SIG-M5 (cell line): ENCODE measurements around the gene SRPRA.
"Not testable (repeated sequence)": the region's sequence is repeated elsewhere in the genome, so short reads cannot be mapped to it uniquely, and the experiment has no call there.

ENCODE experiments used
- DNase-seq: peaks from one replicate; lab custom pipeline; 2025; lab: John Stamatoyannopoulos, UW

Gene SRPRA

DNA sequence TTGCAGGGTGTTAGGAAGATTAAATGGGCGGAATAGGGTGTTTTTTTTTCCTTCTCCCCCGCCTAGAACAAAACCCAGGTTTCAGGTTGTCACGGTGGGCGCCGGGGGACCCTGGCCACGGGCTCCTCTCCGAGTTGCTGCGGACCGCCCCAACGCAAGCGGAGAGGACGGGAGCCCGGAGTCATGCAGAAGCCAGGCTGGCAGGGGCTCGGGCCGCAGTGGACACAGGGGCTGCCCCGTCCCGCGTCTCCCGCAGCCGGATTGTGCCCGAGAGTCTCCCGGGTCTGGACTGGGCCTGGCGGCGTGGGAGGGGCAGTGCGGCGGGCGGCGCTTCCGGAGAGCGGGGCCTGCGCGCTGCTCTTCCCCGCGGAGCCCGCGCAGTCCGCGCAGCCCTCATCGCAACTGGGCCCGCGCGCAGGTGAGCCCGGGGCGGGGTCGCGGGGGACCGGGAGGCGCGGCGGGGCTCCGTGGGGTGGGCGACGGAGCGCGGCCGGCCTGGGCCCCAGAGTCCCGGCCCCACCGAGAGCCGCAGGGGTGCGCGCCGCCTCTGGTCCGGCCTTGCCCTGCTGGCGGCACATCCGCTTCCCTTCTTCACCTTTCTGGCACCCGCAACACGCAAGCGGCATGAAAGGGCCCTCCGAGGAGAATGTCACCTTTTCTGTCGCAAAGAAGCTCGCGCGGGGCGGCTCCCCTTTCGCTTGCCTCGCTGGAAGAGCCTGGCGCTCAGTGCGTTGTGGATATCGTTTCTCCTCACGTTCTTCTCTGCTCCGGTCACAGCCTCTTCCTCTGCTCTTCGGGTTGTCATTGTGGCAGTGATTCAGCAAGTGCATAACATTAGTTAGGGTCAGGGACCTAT, 14.3 kb upstream of the SRPRA start, which contains the start of gene TIRAP:
Gene TIRAP (plus strand): TSS at position 358 of the 856 bp plus-strand sequence. CDS start 7,802 bp downstream, outside the sequence.
- DNase-seq: no peak

DNA sequence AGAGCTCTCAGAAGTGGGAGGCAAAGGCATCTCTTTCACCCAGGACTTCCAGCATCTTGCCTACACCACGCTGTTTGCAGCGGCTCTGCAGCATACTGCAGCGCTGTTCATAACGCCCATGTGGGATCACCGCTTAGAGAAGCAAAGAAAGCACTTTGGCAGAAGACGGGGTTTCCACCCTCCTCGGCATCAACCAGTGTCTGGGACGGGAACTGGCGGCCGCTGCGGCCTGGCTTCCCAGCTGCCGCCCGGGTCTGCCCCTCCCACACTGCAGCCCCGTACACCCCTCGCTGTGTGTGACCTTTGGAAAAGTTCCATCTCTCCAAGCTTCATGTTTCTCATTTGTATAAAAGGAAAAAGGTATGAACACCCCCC, 13.7 kb upstream of the SRPRA start:
- DNase-seq: no peak

DNA sequence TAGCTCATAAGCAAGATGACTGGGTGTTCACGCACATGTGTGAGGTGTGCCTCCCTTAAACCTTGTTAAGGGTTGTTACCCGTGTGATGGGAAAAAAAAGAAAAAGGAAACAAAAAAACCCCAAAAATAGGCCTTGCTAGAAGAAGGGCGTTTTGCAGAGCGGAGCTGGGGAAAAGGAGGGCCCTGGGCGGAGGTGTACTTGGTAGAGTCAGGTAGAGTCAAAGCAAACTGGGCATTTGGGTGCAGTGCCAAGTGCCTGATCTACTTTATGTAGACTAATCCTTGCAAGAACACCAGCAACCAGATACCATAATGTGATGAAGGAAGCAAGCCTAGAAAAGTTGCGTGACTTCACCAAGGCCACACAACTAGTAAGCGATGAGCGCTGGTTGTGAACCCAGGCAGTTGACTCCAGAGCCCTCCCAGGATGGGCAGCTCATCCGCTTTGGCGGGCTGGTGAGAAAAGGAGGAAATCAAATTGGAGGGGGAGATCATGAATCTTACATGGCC, 13.0 kb upstream of the SRPRA start:
- DNase-seq: no peak

DNA sequence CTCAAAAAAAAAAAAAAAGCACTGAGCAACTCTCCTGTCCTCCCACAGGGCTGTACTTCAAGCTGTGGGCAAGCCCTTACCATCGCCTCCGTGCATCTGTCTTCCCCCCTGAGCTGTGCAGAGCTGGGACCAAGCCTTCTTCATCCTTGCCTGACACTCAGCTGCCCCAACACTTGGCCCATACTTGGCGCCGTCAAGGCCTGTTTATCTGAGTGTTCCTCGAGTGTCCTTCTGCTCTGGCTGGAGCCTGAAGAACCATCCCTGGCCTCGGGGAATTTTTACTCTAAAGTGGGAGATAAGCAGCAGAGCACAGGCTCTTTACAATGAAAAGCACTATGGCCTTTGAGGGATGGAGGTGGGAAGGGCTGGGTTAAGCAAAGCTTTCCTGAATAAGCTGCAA, 12.6 kb upstream of the SRPRA start:
- no peak for DNase-seq

DNA sequence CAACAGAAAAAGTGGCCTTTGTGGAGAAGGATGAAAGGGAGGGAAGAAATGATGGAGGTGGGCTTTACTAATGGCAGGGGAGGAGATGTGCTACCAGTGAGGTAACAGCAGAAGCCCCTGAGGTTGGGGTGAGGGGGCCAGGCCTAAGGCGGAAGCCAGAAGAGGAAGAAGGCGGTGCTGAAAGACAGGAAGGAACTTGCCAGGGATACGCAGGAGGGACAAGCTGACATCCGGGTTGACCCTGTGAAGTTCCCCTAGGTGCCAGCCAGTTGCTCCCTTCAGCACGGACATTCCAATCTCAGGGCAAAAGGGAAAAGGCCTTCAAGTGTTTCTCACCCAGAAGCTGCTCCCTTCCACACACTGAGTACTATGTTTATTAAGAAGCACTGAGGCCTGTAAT, 11.9 kb upstream of the SRPRA start:
- no peak for DNase-seq

DNA sequence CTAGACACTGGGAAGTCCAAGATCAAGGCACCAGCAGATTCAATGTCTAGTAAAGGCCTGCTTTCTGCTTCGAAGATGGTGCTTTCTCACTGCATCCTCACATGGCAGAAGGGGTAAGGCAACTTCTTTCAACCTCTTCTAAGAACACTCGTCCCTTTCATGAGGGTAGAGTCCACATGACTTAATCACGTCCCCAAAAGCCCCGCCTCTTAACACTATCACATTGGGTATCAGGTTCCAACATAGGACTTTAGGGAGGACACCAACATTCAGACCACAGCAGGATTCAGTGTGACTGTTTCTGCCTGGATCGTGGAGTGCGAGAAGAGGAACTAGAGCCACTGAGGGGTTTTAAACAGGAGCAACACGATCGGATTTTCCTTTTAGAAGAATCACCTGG, 10.5 kb upstream of the SRPRA start:
- DNase-seq: no peak

DNA sequence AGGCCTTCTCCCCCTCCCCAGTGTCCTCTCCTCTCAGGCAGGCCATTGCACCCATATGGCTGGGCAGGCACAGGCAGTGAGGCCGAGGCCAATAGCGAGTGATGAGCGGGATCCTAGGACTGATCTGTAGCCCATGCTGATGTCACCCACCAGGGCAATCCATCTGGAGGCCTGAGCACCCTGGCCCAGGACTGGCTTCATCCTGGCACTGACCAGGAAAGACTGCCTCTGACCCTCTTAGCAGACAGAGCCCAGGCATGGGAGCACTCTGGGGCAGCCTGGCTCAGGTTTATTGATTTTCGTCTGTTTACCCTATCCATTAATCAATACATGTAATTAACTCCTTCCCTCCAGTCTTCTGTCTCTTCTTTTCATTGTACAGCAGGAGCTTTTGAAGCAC, 9.1 kb upstream of the SRPRA start:
- DNase-seq: no peak

DNA sequence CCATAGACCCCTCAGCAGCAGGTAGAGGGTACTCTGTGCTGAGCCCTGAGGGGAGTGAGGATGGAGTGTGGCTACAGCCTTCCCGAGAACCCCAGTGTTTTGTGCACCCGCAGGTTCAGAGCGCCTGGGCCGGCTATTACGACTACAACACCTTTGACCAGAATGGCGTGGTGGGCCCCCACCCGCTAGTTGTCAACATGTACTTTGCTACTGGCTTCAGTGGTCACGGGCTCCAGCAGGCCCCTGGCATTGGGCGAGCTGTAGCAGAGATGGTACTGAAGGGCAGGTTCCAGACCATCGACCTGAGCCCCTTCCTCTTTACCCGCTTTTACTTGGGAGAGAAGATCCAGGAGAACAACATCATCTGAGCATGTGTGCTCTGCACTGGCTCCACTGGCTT, 8.6 kb upstream of the SRPRA start:
- DNase-seq: no peak

DNA sequence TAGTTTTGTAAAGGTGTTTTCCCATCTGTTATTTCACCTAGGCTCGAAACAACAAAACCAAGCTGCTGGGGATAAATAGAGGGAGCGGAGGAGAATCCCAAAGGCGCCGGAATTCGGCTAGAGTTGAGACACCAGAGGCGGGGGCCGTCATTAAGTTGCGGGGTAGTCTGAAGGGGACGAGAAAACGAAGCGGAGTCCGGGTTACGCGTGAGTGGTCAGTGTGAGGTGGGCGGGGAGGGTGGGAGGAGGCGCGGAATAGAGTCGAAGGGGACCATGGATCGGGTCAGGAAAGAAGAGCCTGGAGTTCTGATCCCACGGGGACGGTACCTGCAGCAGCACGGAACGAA, 361 bp downstream of the SRPRA start:
- no peak for DNase-seq

DNA sequence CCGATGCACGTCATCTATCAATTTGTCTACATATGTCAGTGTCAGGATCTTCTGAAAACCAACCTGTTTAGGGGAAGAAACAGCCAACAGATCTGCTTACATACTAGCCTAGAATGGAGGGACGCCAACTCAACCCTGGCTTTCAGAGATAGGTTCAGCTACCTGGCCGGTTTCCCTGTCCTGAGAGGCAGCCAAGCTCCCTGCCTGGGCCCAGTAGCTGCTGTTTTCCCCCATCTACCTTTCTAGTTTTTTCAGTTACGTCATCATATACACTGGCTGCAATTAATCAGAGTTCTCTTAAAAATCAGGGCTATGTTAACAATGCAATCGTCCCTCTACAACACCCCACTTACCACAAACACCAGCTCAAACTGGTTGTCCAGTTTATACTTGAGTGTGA, 1.0 kb downstream of the SRPRA start:
- DNase-seq: no peak

DNA sequence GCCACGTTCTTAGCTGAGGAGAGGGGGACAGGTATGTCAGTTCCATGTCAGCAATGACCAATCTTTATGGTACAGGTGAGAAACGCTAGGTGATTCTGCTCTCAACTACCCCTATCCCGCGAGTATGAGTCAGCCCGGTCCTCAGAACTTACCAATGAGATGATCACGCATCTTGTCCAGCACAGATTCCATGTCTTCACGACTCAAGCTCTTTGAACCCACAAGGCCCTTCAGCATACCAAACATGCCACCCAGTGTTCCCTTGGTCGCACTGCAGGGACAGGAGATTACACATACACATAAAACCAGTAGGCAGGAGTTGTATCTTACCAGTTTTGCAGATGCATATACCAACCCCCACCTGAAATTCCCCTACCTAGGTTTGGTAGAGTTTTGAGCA, 2.9 kb downstream of the SRPRA start:
- DNase-seq: no peak

DNA sequence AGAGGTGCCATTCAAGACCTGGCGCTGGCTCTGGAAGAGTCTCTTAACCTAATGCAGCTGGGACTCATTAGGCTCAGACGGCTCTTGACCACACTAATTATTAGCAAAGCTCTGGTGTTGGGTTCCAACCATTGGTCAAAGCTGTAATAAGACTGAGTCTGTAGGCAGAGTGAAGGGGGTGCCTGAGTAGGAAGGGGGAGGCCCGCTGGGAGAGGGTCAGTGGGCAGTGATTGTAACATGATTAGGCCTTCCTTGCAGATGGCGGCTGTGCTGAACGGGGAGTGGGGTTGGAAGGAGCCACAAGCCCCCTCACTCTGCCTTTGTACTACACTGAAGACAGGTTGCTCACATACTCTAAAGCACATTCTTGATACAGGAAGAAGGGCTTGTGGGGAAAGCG, 5.2 kb downstream of the SRPRA start:
- no peak for DNase-seq

DNA sequence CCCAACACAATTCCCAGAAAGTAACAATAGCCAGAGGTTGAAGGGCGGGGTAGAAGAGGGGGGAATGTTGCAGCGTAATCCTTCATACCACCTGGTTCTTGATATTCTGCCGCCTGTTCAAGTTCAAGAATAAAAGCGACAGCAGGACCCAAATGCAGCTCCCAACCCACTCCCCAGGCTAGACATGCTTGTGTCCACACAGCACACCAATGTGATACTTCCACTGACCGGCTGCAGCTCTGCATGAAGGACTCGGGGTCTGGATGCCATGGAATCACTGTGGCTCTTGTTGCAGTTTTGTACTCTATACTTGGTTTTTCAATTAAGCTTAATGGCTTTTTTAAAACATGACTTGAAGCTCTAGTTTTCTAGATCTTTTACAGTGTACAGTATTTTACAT, 6.5 kb downstream of the SRPRA start:
- no peak for DNase-seq

DNA sequence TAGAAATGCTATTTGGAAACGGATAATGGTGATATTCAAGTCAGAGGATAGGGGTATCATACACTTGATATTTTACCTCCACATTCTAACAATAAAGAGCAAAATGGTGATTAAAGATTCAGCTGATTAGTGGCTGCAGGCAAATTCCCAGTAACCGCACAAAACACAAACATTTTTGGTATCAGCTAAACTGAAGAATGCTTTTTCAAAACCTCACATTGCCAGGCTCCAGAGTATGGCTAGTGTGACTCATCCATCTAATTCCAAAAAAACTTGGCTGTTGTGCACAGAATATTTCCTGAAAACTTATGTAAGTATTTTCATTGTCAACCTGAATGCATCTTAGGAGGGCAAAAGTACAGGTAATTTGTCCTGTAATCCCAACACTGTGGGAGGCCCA, 10.9 kb downstream of the SRPRA start:
- no peak for DNase-seq

DNA sequence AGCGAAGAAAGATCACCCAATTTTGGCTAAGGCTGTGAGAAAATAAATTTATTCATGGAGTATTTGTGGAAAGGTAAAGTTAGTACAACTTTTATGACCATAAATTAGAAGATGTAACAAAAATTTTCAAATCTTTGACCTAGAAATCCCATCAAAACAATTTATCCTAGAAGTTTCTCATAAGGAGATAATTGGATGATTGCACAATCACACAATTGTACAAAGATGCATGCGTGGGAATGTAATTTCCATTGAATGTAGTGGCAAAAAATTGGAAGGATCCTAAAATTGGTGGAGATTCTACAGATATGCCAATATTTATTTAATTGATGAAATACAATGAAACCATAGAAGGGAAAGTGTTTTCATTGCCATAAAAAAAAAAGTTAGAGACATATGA, 11.6 kb downstream of the SRPRA start:
- DNase-seq: no peak

DNA sequence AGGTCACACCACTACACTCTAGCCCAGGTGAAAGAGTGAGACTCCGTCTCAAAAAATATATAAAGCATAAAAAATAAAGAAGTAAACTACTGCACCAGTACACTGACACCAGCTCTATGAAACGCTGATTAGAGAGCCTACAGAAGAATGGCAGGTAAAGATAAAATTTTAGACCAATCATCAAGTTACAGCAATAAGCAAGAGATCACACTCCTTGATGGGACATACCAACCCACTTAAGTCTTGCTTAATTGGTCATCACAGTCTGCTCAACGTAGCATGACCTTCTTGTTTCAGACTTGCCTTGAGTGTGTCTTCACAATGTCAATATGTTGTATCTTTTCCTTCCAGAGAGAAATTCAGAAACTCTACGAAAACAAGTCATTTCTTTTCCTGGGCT, 12.5 kb downstream of the SRPRA start:
- no peak for DNase-seq

DNA sequence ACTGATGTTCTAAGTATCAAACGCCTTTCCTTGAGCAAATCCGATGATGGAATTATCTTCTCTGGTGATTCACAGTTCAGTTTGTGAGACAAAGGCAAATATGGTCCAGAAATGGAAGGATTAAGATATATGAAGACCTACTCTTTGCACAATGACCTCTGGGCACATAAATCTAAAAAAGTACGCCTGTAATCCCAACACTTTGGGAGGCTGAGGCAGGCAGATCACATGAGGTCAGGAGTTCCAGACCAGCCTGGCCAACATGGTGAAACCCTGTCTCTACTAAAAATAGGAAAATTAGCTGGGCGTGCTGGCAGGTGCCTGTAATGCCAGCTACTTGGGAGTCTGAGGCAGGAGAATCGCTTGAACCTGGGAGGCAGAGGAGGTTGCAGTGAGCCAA, 13.2 kb downstream of the SRPRA start:
- not testable (repeated sequence) for DNase-seq

DNA sequence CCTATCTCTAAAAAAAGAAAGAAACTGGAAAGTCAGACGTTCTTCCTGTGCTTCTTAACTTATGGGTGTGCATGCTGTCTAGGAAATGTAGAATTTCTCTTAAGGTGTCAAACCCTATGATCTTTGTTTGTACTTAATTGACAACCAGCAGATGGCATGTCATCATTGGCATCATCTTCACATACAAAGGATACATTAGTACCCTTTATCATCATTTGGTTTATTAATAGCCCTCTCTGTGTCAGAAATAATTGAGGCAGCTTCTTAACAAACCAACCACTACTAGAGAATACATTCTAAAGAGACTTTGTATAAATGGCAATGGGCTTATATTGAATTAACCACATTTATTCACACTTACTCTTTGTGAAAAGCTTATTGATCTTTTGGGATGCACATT, 13.9 kb downstream of the SRPRA start:
- DNase-seq: no peak

DNA sequence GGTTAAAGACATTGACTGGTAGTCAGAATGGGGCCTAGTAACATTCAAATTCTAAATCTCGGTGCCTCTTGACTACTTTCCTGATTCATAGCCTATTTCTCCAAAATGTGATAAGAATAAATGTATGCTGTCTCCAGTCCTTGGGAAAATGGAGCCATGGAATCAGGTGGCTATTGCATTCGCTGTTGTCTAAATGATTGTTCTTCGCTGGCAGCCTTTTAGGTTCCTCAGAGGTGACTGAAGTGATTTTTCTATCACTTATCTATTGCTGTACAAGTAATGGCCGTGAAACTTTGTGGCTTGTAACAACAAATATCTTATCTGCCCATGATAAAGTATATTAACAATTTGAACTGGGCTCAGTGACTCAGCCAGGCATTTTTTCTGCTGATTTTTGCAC, 15.4 kb downstream of the SRPRA start:
- no peak for DNase-seq

DNA sequence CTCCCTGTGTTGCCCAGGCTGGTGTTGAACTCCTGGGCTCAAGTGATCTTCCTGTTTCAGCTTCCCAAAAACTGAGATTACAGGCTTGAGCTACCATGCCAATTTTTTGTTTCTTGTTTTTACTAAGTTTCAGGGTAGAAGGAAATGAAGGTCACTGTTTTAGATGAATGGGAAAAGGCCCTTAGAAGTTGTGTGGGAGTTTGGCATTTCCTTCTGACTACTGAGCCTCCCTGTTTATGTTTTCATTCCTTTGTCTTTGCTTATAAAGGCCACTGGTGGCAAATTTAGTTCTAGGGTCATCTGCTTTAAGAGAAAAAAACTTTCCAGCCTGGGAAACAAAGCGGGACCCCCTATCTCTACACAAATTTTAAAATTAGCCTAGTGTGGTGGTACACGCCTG, 22.1 kb downstream of the SRPRA start:
- no peak for DNase-seq

DNA sequence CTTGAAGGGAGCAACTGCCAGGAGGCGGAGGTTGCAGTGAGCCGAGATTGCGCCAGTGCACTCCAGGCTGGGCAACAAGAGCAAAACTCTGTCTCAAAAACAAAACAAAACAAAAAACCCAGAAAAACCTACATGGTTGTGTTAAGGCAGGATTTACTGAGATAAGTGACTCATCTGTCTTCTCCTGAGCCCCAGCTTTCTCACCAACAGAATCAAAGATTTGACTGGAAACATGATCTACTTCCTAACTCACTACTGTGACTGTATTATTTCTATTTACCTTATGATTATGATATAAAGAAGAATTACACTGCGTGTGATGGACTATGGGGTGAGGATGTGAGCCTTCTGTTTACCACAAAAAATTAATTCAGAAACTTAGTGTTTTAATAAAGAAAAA, 35.3 kb downstream of the SRPRA start:
- no peak for DNase-seq

DNA sequence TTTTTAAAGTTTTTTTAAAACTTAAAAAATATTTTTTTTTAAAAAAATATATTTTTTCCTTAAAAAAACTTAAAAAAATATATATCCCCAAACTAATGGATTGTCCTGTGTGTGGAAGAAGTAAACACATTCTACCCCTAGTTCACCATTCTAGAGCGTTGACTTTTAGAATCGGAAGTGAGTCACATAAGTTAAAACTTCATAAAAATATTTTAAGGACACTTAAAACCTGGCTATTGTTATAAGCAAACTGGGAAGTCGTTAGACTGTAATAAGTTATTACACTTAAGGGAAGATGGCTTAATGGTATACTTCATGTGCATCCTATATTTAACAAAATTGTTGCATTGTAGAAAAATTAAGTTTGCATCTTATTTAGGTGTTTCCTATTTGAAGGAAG, 36.0 kb downstream of the SRPRA start:
- DNase-seq: no peak

DNA sequence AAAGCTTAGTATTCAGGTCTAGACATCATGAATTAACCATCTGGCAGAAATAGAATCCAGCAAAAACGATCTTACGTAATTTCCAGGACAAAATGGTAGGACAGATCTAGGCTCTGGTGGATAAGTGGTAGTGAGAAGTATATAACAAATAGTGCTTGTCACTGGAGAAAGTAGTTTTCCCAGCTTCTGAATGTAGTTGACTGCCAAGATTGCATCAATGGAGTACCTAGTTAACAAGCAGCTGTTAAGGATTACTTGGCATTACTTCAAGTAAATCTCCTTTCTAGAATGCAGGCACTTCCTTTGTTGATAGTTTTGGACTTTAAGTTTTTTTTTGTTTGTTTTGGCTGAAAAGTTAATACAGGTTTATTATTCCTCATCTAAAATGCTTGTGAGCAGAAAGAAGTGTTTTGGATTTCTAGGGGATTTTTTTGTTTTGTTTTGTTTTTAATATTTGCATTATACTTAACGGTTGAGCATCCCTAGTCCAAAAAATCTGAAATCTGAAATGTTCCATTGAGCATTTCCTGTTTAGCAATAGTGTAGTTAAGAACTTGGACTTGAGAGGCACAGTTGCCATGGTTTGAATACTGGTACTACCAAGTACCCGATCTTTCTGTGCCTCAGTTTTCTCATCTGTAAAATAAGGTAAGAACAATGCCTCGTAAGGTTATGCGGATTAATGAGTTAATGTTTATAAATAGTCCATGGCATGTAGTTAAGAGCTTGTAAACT, 36.8 kb downstream of the SRPRA start:
- no peak for DNase-seq
